CMK (cell line): Measurements from ENCODE around the gene CISD3.

ENCODE experiments used
- DNase-seq: peaks from one replicate; pipeline ENCODE4 v3.0.0-alpha.2; 2010; ENCODE audit warnings: low read depth

CISD3 gene

DNA sequence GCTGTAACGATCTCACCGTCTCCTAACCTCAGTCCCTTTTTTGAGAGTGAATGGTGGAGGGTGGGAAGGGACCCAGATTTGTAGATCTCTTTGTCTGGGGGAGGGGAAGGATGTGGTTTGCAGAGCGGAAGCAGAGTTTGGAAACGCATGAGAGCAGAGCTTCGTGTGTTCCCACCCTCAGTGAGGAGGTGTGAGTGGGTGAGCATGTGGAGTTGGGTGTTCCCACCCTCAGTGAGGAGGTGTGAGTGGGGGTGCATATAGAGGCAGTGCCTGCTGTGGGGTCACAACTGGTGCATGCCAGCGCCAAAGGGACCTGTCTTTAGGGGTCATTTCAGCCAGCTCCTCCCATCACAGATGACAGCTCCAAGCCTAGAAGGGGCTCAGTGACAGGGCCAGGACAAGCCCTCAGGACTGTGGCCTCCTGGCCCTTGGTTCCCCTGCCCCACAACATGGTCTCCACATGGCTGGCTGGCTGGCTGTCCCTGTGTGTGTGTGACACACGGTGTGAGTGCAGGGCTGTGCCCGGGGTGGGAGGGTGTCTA is 1.8 kb upstream of the CISD3 start:
- DNase-seq = peak; percentile 70

DNA sequence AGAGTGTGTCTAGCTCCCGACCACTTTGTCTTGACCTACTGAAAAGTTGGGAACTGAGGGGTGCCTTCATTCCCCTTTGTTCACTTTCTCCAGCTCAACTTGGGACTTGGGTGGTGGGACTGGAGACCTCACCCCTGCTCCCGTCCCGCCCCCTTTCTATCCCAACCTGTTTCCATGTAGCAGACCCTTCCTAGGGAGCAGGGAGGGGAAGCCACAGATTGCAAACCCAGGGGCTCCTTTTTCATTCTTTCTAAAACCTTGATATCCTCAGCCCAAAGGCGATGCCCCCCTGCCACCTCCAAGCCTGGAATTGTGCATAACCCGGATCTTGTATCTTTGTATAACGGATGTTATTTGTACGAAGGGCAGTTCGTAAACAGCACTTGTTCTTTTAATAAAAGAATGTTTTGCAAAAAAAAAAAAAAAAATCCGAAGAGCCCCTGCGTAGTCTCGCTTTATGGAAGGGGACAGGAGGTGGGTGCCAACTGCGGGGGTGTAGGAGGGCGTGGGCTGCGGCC is 714 bp upstream of the CISD3 start:
- DNase-seq = no peak

DNA sequence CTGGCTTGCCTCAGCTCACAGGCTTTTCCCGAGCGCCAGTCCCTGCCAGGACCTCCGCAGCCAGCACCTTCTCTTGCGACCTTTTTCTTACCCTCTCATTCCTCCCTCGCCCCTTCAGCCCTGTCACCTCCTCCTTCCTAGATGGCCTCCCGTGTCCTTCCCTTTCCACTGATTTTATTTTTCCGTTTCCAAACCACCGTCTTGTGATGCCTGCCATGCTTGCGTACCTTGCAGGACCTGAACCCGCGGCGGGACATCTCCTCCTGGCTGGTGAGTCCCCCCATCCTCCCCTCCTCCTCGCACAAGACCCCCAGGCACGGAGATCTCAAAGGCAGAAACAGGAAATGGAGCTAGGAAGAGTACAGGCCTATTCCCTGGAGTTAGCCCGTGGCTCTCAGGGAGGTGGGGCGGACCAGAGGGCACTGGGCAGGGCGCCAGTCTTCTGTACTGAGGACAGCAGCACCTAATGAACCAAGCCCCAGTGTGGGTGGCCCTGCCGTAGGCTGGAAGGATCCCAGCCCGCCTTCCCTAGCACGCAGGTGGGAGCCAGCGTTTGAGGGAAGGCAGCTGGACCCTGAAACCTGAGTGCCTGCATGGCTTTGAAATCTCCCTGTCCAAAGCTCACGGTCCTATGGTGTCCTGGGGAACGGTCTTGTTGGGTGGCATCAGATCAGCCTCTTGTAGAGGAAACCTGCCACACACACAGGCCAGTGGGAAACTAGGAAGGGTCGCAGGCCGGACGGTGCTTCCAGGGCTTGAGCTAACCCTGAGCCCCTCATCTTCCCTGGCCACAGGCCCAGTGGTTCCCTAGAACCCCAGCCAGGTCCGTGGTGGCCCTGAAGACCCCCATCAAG is 612 bp downstream of the CISD3 start:
- DNase-seq = no peak

DNA sequence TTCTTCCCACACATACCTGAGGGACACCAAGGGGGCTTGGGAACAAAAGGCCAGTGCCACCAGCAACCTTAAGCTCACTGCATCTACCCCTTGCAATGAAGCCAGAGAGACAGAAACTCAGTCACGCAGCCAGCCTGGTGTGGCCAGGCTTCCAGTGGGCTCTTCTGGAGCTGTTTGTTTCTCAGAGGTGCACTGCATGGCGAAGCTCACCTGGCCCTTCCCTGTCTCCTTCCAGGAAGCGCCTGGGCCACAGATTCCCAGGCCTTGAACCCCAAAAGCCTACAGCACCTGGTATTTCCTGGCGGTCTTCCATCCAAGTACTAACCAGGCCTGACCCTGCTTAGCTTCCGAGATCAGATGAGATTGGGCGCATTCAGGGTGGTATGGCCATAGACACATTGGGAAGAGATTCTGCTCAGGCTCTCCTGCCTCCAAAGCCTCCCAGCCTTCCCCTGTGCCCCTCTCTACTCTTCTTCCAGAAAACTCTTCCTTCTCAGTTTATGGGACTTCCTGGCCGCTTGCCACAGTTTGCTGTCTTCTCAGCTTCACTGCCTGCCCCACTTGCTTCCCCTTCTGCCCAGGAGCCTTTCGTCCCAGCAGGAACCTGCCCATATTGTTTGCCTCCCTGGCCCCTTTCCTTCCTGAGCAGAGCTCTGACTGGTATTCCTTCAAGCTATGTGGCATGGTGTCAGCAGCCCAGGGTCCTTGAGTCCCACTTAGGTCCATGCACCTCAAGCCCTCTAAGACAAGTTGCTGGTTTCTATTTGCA is 1.6 kb downstream of the CISD3 start:
- DNase-seq = no peak

DNA sequence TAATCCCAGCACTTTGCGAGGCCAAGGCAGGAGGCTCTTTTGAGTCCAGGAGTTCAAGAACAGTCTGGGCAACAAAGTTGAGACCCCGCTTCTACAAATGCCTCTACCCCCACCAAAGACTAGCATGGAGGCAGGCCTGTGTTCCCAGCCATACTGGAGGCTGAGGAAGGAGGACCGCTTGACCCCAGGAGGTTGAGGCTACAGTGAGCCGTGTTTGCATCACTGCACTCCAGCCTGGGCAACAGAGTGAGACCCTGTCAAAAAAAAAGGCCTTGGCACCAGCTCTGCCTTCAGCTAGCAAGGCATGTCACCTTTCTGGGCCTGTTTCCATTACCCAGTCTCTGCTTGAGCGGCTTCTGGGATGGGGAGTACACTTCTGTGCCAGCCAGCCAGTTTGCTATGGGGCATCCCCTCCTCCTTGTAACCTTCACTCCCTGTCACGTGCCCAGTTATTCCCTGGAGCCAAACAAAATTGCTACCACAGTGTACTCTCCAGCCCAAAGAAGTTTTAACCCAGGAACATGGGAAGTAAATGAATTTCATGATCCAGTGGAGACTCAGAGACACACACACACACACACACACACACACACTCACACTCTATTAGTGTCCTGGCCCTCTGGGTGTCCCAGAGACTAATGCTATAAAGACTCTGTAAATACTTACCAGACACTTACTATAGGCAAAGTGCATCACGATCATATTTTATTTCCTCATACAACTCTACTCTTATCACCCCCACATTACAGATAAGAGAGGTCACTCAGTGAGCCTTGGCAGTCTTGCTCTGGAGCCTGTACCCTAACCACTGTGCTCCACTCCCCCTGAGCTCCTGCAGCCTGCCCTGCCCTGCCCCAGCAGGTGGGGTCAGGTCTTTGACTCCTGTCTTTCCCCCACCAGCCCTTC is 2.5 kb downstream of the CISD3 start:
- no peak for DNase-seq

DNA sequence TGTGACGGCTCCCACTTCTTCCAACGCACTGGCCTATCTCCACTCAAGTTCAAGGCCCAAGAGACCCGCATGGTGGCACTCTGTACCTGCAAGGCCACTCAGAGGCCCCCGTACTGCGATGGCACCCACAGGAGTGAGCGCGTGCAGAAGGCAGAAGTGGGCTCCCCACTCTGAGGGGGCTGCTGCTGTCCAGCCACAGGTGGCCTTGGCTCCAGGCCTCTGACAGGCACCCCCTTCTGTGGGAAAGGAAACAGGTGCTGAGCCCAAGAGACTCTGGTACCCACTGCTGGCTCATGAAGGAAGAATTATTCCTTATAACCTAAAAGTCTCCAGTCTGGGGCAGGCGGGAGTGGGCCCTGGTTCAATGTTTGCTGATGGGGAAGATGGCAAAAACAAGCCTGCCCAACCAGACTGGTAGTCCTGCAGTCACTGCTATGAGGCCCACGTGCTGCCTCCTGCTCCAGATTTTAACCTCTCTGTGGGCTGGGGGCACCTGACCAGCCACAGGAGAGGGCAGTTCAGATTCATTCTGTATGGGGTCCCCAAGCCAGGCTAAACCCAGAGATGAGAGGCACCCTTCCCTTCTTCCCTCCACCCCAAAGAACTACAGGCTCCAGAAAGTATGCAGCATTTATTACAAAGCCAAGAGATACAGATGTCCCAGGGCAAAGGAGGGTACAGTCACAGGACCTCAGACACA is 3.3 kb downstream of the CISD3 start:
- no peak for DNase-seq

DNA sequence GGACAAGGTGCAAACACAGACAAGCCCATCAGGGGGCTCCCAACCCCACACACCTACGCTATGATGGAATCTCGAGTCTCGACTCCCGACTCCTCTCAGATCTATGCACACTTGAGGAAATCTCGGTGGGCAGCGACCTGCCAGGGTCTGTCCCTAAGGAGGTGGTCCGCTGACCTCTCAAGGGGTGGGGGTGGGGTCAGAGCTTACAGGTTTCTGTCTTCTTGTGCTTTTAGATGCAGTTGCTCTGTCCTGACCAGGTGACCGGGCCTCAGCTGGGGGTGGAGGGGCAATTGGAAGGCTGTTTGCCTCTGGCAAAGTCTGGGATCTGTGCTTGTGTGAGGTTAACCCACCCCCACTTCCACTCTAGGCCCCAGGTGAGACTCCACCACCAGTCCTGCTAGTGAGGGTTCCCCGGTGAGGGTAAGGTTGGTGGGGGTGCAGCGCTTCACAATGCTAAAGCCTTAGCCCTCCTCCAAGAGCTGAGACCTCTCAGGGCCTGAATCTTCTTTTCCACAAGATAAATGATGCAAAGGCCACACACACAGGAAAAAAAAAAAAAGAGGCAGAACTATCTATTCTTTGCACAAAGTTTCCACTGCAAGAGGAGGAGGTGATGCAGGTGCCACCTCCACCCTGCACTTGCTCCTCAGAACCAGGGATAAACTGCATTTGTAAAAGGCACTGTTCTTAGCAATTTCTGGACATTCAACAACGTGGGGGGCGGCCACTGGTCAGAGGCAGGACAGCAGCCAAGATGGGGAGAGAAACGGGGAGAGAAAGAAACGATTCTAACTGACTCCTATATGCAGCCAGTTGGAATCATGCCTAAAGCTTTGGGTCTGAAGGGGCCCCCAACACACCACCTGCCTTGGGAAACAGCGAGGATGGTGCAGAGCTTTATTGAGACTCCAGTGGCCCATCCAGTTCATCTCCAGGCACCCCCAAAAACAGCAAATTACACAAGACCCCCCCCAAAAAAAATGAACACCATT is 4.1 kb downstream of the CISD3 start:
- DNase-seq = no peak

DNA sequence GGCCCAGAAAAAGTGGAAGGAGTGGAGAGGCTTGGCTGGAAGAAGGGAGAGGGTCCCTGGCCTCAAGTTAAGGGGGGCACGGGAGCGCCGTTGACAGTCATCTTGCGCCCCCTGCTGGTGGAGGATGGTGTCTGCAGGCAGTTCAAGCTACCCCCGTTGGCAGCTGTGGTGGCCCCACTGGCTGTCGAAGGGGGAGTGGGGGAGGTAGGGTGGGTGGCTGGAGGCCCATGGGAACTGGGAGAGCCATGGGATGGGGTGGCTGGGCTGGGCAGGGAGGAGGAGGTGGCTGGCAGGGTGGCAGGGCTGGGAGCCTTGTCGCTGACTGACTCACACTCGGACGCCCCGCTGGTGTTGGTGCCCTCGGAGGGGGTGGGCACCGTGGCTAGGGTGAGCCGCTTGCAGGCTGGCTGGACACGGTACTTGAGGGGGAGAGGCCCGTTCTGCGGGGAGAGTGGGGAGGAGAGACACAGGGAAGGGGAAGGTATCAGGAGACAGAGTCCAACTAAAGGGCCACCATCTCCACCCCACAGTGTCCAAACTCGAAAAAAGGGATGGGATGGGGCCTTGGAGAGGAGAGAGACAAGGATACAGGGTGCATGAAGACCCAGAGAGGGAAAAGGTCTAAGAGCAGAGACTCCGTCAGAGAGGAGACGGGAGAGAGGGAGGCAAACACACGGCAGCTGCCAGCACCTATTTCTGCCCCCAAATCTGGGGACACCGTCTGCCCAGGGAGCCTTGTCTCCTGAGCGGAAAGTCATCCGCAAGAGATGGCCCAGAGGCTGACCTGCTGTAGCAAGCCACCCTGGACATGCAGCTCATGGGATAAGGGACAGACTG is 5.2 kb downstream of the CISD3 start:
- no peak for DNase-seq

DNA sequence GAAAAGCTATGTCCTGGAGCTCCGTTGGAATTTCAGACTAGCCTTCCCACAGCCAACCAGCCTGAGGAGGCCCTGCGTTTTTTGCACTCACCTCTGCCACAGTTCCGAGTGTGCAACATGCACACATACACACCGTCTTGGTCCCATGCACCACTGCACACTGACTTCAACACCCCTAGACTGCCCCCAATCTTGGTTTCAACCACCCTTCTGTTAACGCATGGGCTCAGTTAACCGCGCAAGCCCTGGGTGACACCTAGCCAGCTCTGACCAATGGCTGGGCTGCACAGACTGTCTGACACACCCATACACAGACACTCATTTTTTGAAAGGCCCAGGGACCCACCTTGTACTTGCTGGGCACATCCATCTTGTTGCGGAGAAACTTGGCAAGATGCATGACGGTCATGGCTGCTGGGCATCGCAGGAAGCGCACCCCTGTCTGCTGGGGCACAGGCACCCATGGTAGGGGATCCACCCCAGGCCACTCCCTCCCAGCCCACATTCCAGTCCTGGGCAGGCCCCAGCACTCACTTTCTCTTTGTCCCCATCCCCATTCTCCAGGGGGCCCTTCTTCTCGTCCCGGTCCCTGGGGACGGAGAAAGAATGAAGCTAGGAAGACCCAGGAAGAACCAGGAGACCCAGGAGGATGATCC is 8.0 kb downstream of the CISD3 start:
- DNase-seq = no peak

DNA sequence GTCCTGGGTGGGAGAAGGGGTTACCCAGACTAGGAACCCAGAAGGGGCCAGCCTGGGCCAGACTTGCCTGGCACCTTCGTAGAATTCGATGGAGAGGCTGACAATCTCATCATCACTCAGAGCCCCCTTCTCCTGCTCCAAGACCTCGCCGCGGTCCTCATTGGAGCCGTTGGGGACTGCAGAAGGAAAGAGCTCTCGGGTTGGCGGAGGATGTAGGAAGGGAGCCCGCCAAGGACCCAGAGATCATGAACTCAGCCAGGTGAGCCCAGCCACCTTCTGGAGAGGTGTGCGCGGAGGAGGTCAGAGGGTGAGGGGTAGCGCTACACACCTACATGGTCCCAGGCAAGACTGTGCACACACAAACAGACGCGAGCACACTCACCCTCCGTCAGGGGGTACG is 8.5 kb downstream of the CISD3 start:
- no peak for DNase-seq

DNA sequence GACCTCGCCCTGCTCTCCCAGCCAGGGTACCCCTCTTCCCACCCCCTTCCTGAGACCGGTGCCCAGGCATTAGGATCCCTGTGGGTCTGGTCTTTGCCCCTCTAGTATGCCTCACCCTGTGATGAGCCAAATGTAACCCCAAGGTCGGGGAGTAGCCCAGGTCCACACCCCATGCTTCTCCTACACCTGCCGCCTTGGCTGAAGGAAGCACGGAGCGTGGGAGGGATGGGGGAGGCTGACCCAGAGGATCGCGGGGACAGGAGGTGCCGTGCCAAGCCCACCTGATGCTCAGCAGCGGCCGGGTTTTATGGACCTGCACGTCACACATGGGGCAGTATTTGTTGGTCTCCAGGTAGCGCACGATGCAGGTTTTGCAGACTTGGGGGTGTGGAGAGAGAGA is 9.2 kb downstream of the CISD3 start:
- DNase-seq = no peak

DNA sequence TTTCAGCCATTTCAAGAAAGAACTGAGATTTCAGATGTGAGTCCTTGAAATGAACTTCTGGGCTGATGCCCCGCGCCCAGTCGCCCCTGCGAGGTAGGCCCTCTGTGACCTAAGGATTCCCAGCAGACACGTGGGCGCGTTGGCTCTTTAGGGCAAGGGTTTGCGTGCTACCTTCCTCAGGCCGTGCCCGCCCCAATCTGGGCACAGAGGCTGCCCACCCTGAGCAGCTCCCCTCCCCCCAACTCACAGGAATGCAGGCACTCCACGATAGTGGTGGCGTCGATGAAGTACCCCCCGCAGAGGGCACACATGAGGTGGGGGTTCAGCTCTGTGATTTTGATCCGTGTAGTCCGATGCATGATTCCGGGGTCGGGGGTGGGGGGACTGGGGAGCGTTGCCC is 9.9 kb downstream of the CISD3 start:
- no peak for DNase-seq

DNA sequence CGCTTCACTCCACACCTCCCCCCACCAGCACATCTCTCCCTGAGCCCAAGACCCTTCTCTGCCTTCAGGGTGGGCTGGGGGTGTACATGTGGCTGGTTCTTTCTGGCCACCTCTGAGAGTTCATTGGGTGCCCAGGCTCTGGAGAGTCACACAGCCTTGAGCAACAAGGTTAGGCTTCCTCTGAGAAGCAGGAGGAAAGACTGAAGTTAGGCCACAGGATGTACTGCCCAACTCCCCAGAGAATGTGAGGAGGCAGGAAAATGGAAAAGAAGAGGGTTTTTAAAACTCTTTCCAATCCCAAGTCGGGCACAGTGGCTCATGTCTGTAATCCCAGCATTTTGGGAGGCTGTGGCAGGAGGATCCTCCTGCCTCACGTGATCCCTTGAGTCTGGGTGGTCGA is 10.7 kb downstream of the CISD3 start:
- no peak for DNase-seq

DNA sequence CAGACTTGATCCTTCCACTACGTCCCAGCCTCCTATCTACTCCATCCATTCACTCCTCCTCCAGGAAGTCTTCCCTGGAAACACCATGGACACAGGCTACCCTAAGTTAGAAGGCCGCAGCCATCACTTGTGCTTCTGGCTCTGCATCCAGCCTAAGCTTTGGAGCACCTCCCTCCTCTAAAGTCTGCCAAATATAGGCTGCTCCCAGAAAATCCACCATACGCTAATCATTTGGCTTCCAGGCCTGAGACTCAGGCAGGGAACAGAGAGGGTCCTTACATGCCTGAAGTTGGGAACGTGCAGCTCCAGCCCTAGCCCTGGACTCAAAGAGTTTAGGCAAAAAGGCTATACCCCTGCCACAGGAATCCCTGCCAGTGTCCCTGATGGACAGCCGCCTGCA is 11.3 kb downstream of the CISD3 start:
- DNase-seq = no peak

DNA sequence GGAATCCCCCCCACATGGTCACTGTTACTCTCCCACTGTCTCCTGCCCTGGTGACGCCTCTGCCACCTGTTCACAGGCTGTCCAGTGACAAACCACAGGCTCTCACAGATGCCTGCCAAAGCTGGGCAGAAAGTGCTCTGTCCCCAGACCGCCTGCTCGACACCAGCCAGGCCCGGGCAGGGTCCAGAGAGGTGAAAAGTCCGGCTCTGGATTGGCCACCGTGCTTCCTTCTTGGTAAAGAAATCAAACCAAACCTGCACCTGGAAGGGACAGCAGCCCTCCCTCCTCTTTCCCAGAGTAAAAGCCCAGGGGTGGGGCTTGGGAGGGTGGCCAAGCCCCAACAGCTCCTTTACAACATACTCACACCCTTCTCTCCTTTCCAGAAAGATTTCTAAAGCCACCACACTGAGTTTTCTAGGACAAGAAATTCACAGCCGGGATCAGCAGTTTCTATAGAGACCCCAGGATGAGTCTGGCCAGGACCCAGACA is 11.8 kb downstream of the CISD3 start:
- DNase-seq = no peak

DNA sequence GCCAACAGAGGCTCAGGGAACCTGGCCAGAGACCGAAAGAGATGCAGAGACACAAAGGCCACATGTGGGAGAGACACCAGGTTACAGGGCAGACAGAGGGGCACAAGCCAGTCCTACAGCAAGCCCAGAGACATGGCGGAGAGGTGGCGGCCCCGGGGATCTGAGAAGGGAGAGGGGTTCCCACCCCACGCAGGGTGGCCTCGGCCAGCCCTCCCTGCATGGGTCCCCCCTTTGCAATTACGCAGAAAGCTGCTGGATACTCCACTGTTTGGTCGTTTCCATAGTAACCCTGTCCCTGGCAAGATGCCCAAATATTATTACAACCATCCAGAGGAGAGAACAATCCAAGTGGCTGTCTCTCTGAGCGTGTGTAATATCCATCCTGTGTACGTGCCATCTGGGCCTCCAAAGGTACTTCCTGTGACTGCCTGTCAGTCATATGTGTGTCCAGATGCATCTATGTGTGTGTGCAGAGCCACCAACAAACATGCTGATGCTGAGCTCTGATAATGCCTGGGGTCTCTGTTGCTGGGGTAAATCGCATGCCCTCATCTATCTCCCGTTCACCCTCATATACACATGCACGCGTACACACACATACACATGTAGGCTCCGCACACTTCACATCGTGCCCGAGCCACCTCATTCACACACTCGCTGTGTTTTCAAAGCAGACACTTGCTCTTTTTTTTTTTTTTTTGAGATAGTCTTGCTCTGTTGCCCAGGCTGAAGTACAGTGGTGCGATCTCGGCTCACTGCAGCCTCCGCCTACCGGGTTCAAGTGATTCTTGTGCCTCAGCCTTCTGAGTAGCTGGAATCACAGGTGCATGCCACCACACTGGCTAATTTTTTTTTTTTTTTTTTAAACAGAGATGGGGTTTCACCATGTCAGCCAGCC is 12.5 kb downstream of the CISD3 start:
- no peak for DNase-seq

DNA sequence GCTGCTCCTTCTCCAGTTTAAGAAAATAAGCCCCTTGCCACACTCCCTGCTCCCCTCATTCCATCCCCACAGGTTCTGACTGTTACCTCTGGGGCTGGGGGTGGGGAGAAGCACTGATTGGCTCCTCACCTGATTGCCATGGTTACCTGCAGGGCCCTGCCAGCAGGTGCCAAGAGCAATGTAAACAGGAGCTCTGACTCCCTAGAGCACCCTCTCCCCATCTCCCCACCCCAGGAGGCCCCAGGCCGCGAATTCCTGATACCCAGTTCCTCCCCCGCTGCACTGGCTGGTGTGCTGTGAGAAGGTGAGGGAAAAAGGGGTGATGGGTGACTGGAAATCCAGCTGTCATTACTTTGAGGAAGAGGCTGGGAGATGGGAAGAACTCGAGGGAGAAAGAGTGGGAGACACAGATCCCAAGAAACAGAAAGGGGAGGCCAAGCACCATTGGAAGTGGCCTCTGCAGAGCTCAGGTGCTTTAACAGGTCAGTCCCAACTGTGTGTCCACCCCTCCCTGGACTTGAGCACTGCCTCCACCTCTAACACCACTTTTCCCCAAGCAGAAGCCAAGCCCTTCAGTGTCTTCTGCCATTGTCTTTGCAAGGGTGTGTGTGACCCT is 13.5 kb downstream of the CISD3 start:
- no peak for DNase-seq
